ENCODE data around the gene RHOT2. TPM values are rescaled to one million over a fixed set of nuclear protein-coding genes. Genes with fewer than 3 reads are reported as not detected.

RHOT2 gene
- total and polyA plus RNA-seq, 10 of the 15 experiments (the other 5 are each of a cell fraction or from before 2014, with no cell fraction given) = 3.7 to 174 (median 69.8) TPM

- FAIRE-seq = no peak
- intact Hi-C loops (cut with micrococcal nuclease; ENCODE audit: unreplicated experiment) (loop anchor here (5.0 kb wide), 1 partner anchor 44 kb away; the partner anchor contains the start of gene METTL26), in situ Hi-C loops (cut with MboI) (no loop called here)
- peak overlapping the region; percentile 98 for H3K4me2 ChIP-seq (ENCODE audit: control insufficient read depth, insufficient read depth)
- peaks cover 15% of the 10 kb centered on the region for H3K4me1 ChIP-seq (ENCODE audit: control insufficient read depth, insufficient read depth, low read length)
- no TSS peak for BruUV-seq (replicated peaks)
- peak overlapping the region; percentile 77 for H3K4me3 ChIP-seq
- TF ChIP-seq, protein P1, sequence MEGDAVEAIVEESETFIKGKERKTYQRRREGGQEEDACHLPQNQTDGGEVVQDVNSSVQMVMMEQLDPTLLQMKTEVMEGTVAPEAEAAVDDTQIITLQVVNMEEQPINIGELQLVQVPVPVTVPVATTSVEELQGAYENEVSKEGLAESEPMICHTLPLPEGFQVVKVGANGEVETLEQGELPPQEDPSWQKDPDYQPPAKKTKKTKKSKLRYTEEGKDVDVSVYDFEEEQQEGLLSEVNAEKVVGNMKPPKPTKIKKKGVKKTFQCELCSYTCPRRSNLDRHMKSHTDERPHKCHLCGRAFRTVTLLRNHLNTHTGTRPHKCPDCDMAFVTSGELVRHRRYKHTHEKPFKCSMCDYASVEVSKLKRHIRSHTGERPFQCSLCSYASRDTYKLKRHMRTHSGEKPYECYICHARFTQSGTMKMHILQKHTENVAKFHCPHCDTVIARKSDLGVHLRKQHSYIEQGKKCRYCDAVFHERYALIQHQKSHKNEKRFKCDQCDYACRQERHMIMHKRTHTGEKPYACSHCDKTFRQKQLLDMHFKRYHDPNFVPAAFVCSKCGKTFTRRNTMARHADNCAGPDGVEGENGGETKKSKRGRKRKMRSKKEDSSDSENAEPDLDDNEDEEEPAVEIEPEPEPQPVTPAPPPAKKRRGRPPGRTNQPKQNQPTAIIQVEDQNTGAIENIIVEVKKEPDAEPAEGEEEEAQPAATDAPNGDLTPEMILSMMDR (IDR thresholded peaks at IDR 0.05 in 2 of 3, conservative IDR thresholded peaks at IDR 0.05 in 1 of 3; ENCODE audit: control insufficient read depth in 2 of 3, extremely low read depth in 1 of 3, insufficient read depth in 1 of 3, low read depth in 3 of 3, low read length in 3 of 3) = peak in 2 of 3 experiments; percentile 7 to 15; a peak in 1 of 6 replicates
- 0 out of 2 replicates have a peak, but pooled peaks have one; percentile 11 for TF ChIP-seq CBFB (IDR thresholded peaks at IDR 0.05; ENCODE audit: low read depth)
- TF ChIP-seq MLLT1 (IDR thresholded peaks at IDR 0.05) = 0 out of 2 replicates have a peak, but pooled peaks have one; percentile 50
- TF ChIP-seq NRF1 (conservative IDR thresholded peaks at IDR 0.05; ENCODE audit: low read depth, low read length) = no peak
- TF ChIP-seq BRCA1 (IDR thresholded peaks at IDR 0.05; ENCODE audit: low read depth, low read length) = no peak
- TF ChIP-seq JUNB (IDR thresholded peaks at IDR 0.05) = no peak
- DNase-seq (ENCODE audit: low read depth, low spot score) = no peak
- ChIA-PET CTCF (interaction anchor here (1.0 to 1.5 kb wide), 2 partner anchors 9 to 14 kb away, joined by 3 to 4 read pairs; partner anchors contain the start of genes RHOT2 and WDR24), RAD21 (ENCODE audit: unreplicated experiment) (interaction anchor here (0.6 to 1.2 kb wide), 4 partner anchors 9 to 99 kb away, joined by 3 to 4 read pairs (median 3); partner anchors contain the start of genes ANTKMT and WDR24), SMC1A (ENCODE audit: uncharacterized antibody, unreplicated experiment) (no interaction called here), POLR2A (interaction anchor here (1.0 to 2.0 kb wide), 6 partner anchors 9 to 41 kb away, joined by 3 to 13 read pairs (median 4); partner anchors contain the start of genes RHOT2 and WDR24)
- no peak for ATAC-seq
- H3K36me3 ChIP-seq (ENCODE audit: control insufficient read depth in 2 of 2, insufficient read depth in 2 of 2, low read length in 1 of 2) = peaks cover 6 to 9% of the 10 kb centered on the region in 2 experiments; a peak in 2 of 4 replicates
- peaks cover 24% of the 10 kb centered on the region for H3K79me2 ChIP-seq (ENCODE audit: control insufficient read depth, insufficient read depth, low read length)
- H4K20me1 ChIP-seq (ENCODE audit: control insufficient read depth, insufficient read depth) = peaks cover 6% of the 10 kb centered on the region; the same call in 1 of the 2 replicates
- no peaks in the 10 kb centered on the region for H3K27me3 ChIP-seq (replicated peaks in 1 of 2; ENCODE audit: control insufficient read depth in 2 of 2, insufficient read depth in 2 of 2, low read length in 1 of 2)
- H3K27ac ChIP-seq (ENCODE audit: control insufficient read depth, insufficient read depth) = peak overlapping the region; percentile 53; the same call in 1 of the 2 replicates
- no peak overlapping the region for H2AFZ ChIP-seq (ENCODE audit: control insufficient read depth, low read depth, low read length)
- peak overlapping the region; percentile 88 for H3K9ac ChIP-seq (ENCODE audit: control insufficient read depth, insufficient read depth, low read length)
- 52% methylated on average over 44 of the region's 44 CpGs for WGBS (ENCODE audit: insufficient coverage, insufficient replicate concordance, low lambda C conversion rate, missing lambda C conversion rate)
- H3K9me3 ChIP-seq (replicated peaks; ENCODE audit: control insufficient read depth, insufficient read depth, low read length) = no peaks in the 10 kb centered on the region
Observed at GRCh38 chr16:680967-681745, 13.2 kb downstream of the RHOT2 start.

Data from GM12878 (cell line).